T-helper 22 cell (primary cell): ENCODE results near the gene FRS2.

Source experiments
- DNase-seq: peaks from one replicate; pipeline ENCODE4 v3.0.0-alpha.2; 2020; ENCODE audit warnings: low read depth

Gene FRS2

DNA sequence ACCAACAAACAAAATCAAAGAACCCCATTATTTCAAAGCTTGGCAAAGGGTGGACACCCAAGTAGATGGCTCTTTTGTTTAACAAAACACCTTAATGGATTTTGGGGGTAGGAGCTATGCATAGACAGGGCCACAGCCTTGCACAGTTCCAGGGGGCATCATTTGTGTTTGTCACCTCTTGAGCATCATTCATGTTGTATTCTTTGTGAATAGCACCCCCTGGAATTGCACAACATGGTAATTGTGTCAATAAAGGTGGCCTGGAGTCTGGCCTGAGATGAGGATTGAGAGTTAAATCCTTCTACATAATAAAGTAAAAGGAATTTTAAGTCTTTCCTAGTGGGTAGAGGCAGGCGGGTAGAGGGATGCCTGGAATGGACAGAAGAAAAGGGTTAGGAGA lies 3.3 kb upstream of the FRS2 start:
- no peak for DNase-seq

- no peak for DNase-seq
Measured at GRCh38 chr12:69467366-69467765, 2.8 kb upstream of the FRS2 start.

DNA sequence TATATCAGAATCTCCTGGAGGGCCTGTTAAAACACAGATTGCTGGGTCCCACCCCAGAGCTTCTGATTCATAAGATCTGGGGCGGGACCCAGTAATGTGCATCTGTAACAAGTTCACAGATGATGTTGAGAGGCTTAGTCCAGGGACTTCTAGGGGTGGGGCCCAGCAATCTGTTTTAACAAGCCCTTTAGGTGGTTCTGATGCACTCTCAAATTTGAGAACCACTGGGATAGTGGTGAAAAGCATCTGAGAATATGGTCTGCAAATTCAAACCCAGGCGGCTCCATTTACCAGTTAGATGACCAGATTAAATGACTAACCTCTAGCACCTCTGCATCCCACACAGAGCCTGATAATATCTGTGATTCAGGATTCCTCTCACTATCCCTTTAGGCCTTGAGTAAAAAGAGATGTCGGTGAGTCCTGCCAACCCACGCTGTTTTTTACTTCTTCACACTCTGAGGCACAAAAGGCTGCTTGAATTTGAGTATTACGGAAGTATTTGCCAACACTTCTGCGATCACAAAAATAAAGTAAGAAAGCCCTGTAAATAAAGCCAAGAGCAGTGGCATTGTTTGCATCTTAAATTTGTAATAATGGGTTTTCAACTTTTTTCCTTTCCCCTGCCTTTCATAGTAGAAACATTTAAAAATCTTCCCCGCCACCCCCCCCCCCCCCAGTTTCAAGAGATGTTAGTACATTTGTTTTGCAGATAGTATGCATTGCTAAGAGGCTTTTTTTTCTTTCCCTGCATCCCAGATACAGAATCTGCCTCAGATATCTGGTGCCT lies 1.8 kb upstream of the FRS2 start:
- DNase-seq: no peak

DNA sequence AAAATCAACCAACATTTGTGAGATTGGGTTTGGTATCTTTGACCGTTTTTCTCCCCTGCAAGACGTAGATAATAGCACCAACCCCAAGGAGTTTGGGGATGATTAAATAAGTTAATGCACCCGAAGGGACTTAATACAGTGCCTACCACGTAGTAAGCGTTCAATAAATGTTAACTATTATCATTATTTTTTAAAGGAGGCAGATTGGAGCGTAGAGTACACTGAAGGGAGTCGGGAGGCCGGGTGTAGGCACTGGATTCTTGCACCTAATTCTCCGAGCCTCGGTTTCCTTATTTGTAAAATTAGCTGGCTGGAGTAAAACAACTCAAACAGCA lies 367 bp upstream of the FRS2 start:
- DNase-seq: no peak

DNA sequence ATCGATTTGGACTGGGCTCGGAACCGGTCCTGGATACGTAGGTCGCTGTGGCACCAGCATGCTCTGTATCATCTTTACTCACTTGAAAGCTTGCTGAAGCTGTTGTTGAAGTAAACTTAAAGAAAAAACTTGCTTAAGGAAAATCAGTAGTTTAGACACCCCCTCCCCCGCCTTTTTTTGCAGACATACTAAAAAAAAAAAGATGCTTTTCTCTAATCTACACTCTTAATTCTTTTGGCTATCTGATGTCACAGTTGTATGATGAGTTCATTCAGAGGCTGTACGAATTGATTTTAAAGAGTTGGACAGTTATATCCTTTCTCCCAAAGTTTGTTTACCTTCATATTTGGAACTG lies 865 bp downstream of the FRS2 start:
- no peak for DNase-seq

- DNase-seq: no peak
Measured at GRCh38 chr12:69471667-69472385, 1.6 kb downstream of the FRS2 start.

GRCh38 chr12:69473262-69473661 lies 3.1 kb downstream of the FRS2 start:
- DNase-seq: no peak

- no peak for DNase-seq
Measured at GRCh38 chr12:69474456-69474855, 4.3 kb downstream of the FRS2 start.

GRCh38 chr12:69475237-69475975 lies 5.2 kb downstream of the FRS2 start:
- no peak for DNase-seq

DNA sequence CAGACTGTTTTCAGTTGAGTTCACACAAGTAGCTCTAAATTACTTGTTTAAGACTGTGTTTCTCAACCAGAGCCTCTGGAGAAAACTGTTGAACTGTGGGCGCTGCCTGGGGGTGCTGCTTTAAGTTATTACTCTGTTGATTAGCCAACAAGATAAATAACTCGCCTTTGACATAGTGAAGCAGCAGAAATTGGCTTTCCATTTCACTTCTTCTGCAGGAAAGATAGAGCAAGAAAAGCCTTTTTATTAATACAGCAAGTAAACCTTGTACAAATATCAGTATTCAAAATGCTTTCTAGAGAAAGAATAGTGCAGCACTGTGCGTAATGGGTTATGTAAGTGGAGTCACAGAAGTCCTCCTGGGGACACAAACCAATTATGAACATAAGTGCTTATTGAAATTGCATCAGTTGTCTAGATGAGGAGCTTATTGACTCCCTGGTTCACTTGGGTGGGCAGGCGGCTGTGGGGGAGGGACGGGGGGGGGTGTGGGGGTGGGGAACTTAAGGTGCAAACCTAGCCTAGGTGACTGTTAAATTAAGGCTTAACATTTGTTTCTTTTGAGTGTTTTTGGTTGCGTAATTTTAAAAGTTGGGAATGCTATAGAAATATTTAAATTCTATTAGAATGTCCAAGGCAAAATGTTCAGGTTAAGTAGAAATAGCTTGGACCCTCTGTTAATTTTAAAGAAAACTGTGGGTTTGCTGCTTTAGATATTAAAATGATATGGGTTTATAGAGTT lies 6.3 kb downstream of the FRS2 start:
- DNase-seq: no peak

DNA sequence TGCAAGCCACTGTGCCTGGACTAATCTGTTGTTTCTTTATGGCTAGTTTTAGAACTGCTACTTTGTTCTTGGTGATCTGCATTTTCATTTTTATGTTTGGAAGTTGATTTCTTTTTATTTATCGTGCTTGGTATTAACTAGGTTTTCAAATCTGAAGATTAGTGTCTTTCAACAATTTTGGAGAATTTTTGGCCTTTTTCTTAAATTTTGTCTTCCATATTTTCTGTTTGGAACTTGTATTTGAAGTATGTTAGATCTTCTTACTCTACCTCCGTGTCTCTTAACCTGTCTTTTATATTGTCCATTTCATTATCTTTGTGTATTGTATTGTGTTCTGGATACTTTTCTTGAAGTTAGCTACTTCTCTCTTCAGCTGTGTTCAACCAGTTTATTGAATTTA lies 9.5 kb downstream of the FRS2 start:
- DNase-seq: no peak

- no peak for DNase-seq
Measured at GRCh38 chr12:69480698-69481097, 10.5 kb downstream of the FRS2 start.

DNA sequence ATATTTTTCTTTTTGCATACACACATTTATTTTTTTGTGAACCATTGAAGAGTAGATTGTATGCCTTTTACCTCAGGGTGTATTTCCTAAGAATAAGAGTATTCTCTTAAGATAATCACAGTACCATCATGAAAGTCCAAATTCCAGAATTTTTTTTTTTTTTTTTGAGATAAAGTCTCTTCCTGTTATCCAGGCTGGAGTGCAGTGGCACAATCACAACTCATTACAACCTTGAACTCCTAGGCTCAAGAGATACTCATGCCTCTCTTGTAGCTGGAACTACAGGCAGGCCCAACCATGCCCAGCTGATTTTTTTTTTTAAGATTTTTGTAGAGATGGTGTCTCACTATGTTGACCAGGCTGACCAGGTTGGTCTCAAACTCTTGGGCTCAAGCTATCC lies 10.9 kb downstream of the FRS2 start:
- DNase-seq: no peak

- no peak for DNase-seq
Measured at GRCh38 chr12:69483700-69484099, 13.5 kb downstream of the FRS2 start.

GRCh38 chr12:69484428-69484827 lies 14.2 kb downstream of the FRS2 start:
- no peak for DNase-seq

DNA sequence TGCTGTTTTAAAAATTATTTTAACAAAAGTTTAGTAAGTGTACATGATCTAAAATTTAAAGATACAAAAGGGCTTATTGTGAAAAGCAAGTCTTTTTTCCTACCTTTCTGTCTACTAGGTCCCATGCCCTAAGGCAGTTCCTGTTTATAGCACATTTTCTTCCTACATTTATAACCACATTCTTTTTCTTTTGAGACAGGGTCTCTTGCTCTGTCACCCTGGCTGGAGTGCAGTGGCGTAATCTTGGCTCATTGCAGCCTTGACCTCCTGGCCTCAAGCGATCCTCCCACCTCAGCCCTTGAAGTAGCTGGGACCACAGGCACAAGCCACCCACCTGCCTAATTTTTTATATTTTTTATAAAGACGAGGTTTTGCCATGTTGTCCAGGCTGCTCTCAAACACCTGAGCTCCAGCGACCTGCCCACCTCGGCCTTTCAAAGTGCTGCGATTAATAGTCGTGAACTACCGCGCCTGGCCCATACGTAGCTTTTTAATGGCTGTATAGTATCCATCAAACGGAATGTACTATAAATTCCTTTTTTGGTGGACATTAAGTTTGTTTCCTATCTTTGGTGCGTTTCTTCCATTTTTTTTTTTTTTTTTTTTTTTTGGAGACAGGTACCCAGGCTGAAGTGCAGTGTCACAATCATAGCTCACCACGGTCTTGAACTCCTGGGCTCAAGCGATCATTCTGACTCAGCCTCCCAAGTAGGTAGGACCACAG lies 20.9 kb downstream of the FRS2 start:
- no peak for DNase-seq

- DNase-seq: no peak
Measured at GRCh38 chr12:69492739-69493138, 22.6 kb downstream of the FRS2 start.

- DNase-seq: no peak
Measured at GRCh38 chr12:69495071-69495470, 24.9 kb downstream of the FRS2 start.

DNA sequence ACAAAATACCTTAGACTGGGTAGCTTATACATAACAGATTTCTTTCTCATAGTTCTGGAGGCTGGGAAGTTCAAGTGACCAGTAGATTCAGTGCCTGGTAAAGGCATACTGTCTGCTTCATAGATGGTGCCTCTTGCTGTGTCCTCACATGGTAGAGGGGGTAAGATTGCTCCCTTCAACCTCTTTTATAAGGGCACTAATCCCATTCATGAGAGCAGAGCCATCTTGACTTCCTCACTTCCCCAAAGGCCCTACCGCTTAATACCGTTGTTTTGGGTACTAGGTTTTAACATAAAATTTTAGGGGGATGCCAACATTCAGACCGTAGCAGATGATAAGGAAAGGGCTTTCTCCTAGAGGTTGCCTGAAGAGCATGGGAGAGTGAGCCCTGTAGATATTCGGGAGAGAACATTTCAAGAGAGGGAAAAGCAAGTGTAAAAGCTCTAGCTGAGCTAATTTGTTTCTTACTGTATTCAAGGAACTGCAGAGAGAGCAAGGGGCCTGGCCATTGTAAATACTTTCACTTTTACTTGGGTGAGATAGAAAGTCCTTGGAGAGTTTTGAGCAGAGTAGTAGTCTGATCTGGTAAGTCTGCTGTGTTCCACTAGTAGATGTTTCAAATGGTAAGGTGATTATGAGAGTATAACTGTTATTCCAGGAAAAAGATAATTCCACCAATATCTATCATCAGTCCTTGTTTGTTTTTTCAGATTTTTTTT lies 27.3 kb downstream of the FRS2 start:
- DNase-seq: no peak

DNA sequence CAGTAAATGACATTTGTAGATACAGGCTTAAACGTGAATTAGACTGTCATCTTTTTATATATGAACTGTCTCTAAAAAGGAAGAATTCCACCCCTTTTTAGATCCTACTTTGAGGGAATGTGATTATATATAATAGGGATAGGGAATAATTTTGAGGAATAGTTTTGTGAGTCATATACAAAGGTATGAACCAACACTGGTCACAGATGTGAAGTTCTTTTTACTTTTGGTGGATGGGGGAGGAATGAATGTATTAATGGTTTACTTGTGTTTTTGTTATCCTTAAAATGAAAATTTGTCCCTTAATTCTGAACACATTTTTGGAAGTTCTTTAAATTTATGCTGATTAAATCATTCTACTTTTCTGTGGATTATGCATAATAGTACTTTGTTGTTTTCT lies 30.4 kb downstream of the FRS2 start:
- DNase-seq: no peak
